Fibroblast of lung (primary cell): Measurements from ENCODE around the gene SHC4. TPM values are rescaled to one million over a fixed set of nuclear protein-coding genes. Genes with fewer than 3 reads are reported as not detected.
"Not testable (repeated sequence)": the region's sequence is repeated elsewhere in the genome, so short reads cannot be mapped to it uniquely, and the experiment has no call there.

ENCODE experiments used
- DNase-seq, 2 donors: peaks; one replicate each; pipeline versions ENCODE4 v3.0.0 to v3.0.0-alpha.2; 2010; ENCODE audit warnings: low read depth in 2 of 2
- H2AFZ ChIP-seq: 2 replicates; pipeline ENCODE4 v1.5.1; 2012; ENCODE audit warnings: low read length, control low read depth, inconsistent platforms
- H3K27ac ChIP-seq: 2 replicates; pipeline ENCODE4 v1.5.1; 2011; ENCODE audit warnings: low read length, control low read depth; ENCODE audit not compliant: insufficient read depth
- H3K27me3 ChIP-seq: 2 replicates; pipeline ENCODE4 v1.5.1; 2011; ENCODE audit warnings: mild to moderate bottlenecking, low read length; ENCODE audit not compliant: control insufficient read depth, insufficient read depth
- H3K36me3 ChIP-seq: 2 replicates; pipeline ENCODE4 v1.5.1; 2011; ENCODE audit warnings: low read length; ENCODE audit not compliant: control insufficient read depth, insufficient read depth
- H3K4me1 ChIP-seq: 2 replicates; pipeline ENCODE4 v1.5.1; 2011; ENCODE audit warnings: low read length; ENCODE audit not compliant: control insufficient read depth, insufficient read depth; ENCODE audit errors: extremely low read depth
- H3K4me2 ChIP-seq: 2 replicates; pipeline ENCODE4 v1.5.1; 2011; ENCODE audit warnings: low read length, control low read depth; ENCODE audit not compliant: insufficient read depth; ENCODE audit errors: extremely low read depth
- H3K4me3 ChIP-seq, 4 experiments: fragments of 200-600 bp in 1 of 4; sonication (generic) in 1 of 4; replicated peaks in 1 of 4; 2 replicates each; pipeline ENCODE4 v1.5.1; 2011 to 2016; ENCODE audit warnings: low read length in 4 of 4, low read depth in 3 of 4, mild to moderate bottlenecking in 3 of 4, control low read depth in 2 of 4, inconsistent platforms in 1 of 4, mixed read lengths in 1 of 4; ENCODE audit not compliant: insufficient read depth in 1 of 4; ENCODE audit errors: control extremely low read depth in 1 of 4
- H3K79me2 ChIP-seq: 2 replicates; pipeline ENCODE4 v1.5.1; 2012; ENCODE audit warnings: mild to moderate bottlenecking, low read length, inconsistent platforms; ENCODE audit not compliant: control insufficient read depth, insufficient read depth
- H3K9ac ChIP-seq: 2 replicates; pipeline ENCODE4 v1.5.1; 2011; ENCODE audit warnings: mild to moderate bottlenecking, low read length, control low read depth; ENCODE audit not compliant: insufficient read depth
- H3K9me3 ChIP-seq: 2 replicates; pipeline ENCODE4 v1.5.1; 2012; ENCODE audit warnings: low read depth, low read length; ENCODE audit not compliant: control insufficient read depth, insufficient read depth
- H4K20me1 ChIP-seq: 2 replicates; pipeline ENCODE4 v1.5.1; 2011; ENCODE audit warnings: low read length; ENCODE audit not compliant: control insufficient read depth, insufficient read depth; ENCODE audit errors: extremely low read depth
- CTCF ChIP-seq, 2 donors: IDR thresholded peaks in 1 of 2; conservative IDR thresholded peaks in 1 of 2; 1 replicate in 1 of 2; 2 replicates in 1 of 2; pipeline ENCODE4 v1.5.1; 2011 to 2012; ENCODE audit warnings: low read length in 2 of 2, control low read depth in 1 of 2, inconsistent platforms in 1 of 2, low read depth in 1 of 2, mild to moderate bottlenecking in 1 of 2
- EZH2 ChIP-seq: IDR thresholded peaks from 2 replicates; pipeline ENCODE4 v1.5.1; 2012; ENCODE audit warnings: low read length, control low read depth, mild to moderate bottlenecking; ENCODE audit errors: missing control alignments
- polyA plus RNA-seq, 2 donors: library from polyadenylated mRNA; depleted of rRNA in 1 of 2; stranded (reverse) in 1 of 2; unstranded in 1 of 2; fragments of >200 nt; gene quantifications; 2 replicates each; pipeline ENCODE4 v1.2.1, GENCODE V29; 2011 to 2012; ENCODE audit warnings: missing spikeins in 1 of 2
- total RNA-seq: library from RNA; depleted of rRNA; stranded (reverse); fragments of >200 nt; gene quantifications from 2 replicates; pipeline ENCODE4 v1.2.1, GENCODE V29; 2014

SHC4 gene
- total and polyA plus RNA-seq, 2 donors (not counting 1 experiment from before 2014, with no cell fraction given) = 0.75 to 1.5 TPM

DNA sequence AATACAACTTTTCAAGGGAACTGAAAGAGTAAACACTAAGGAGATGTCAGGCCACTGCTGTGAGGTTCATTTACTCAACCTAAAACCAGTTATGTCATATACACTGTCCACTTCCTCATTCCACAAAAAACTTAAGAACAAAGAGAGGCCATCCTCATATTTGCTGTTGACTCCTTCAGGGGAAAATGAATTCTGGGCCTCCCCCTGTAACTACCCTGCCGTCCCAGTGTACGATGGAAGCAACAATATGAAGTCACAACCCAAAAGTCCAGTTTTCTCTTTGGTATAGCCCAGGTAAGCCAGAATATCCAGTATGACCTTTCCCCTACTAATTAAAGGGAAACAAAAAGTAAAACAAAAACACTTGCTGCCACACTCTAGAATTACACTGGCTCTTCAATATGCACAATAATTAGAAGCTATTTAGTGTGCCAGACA, 169.0 kb downstream of the SHC4 start:
- TF ChIP-seq EZH2 = no peak
- TF ChIP-seq CTCF (conservative IDR thresholded peaks at IDR 0.05 in 1 of 2, IDR thresholded peaks at IDR 0.05 in 1 of 2; ENCODE audit: low read depth in 1 of 2, low read length in 2 of 2) = no peak
- H3K79me2 ChIP-seq = peaks cover 2% of the 10 kb centered on the region
- peak overlapping the region; percentile 25 for H3K4me2 ChIP-seq
- peak in 1 of 2 donors; percentile 24 for DNase-seq
- H3K9me3 ChIP-seq = no peaks in the 10 kb centered on the region
- no peak overlapping the region for H3K27ac ChIP-seq
- H4K20me1 ChIP-seq = no peaks in the 10 kb centered on the region
- H3K4me3 ChIP-seq = no peak overlapping the region
- no peaks in the 10 kb centered on the region for H3K36me3 ChIP-seq
- H3K27me3 ChIP-seq = no peaks in the 10 kb centered on the region
- peak overlapping the region; percentile 46 for H2AFZ ChIP-seq
- H3K9ac ChIP-seq = no peak overlapping the region
- no peaks in the 10 kb centered on the region for H3K4me1 ChIP-seq

GRCh38 chr15:48792408-48792807, 171.3 kb downstream of the SHC4 start:
- Histone ChIP-seq H3K79me2 (no peaks in the 10 kb centered on the region), H3K4me1 (no peaks in the 10 kb centered on the region), H3K27ac (no peak overlapping the region), H3K36me3 (no peaks in the 10 kb centered on the region), H3K4me2 (no peak overlapping the region), H3K4me3 (no peak overlapping the region), H4K20me1 (no peaks in the 10 kb centered on the region), H2AFZ (no peak overlapping the region), H3K27me3 (no peaks in the 10 kb centered on the region), H3K9ac (no peak overlapping the region), H3K9me3 (no peaks in the 10 kb centered on the region)
- TF ChIP-seq EZH2 = no peak
- no peak for TF ChIP-seq CTCF (conservative IDR thresholded peaks at IDR 0.05 in 1 of 2, IDR thresholded peaks at IDR 0.05 in 1 of 2; ENCODE audit: low read depth in 1 of 2, low read length in 2 of 2)
- DNase-seq = no peak

- H3K79me2 ChIP-seq, H3K4me2 ChIP-seq, H3K9ac ChIP-seq, H3K4me1 ChIP-seq, H3K27ac ChIP-seq, H3K27me3 ChIP-seq, H3K4me3 ChIP-seq, H3K36me3 ChIP-seq, H3K9me3 ChIP-seq, H4K20me1 ChIP-seq, H2AFZ ChIP-seq: not testable (repeated sequence)
- DNase-seq = peak in 1 of 2 donors; percentile 60
These were observed 173.1 kb downstream of the SHC4 start for GRCh38 chr15:48790466-48791115.
